HepG2 (cell line): ENCODE measurements around the gene DHX30.

ENCODE experiments used
- CTCF ChIP-seq: sonication (generic); formaldehyde crosslinking; IDR thresholded peaks from 2 replicates; pipeline ENCODE4 v1.5.0; 2020; ENCODE audit warnings: mild to moderate bottlenecking, missing genetic modification reagents, moderate library complexity
- DMTF1 ChIP-seq: sonication (generic); formaldehyde crosslinking; IDR thresholded peaks from 2 replicates; pipeline ENCODE4 v1.4.0; 2020; ENCODE audit warnings: mild to moderate bottlenecking, missing genetic modification reagents
- DNMT1 ChIP-seq: sonication (generic); formaldehyde crosslinking; IDR thresholded peaks from 2 replicates; pipeline ENCODE4 v1.5.1; 2020; ENCODE audit warnings: mild to moderate bottlenecking, missing genetic modification reagents
- GLI4 ChIP-seq: sonication (generic); formaldehyde crosslinking; IDR thresholded peaks from 2 replicates; pipeline ENCODE4 v1.5.1; 2020; ENCODE audit warnings: missing genetic modification reagents, mild to moderate bottlenecking, moderate library complexity, borderline replicate concordance
- KDM5B ChIP-seq: sonication (generic); formaldehyde crosslinking; IDR thresholded peaks from 2 replicates; pipeline ENCODE4 v1.4.0; 2020; ENCODE audit warnings: missing genetic modification reagents, mild to moderate bottlenecking, borderline replicate concordance
- KLF16 ChIP-seq, 2 experiments: sonication (generic) in 1 of 2; formaldehyde crosslinking in 1 of 2; IDR thresholded peaks; 2 replicates each; pipeline versions ENCODE4 v1.6.1 to v1.8.0; 2016 to 2023; ENCODE audit warnings: missing genetic modification reagents in 2 of 2, missing compliant biosample characterization in 1 of 2
- NBN ChIP-seq: fragments of 450-650 bp; conservative IDR thresholded peaks from 2 replicates; pipeline ENCODE4 v1.6.1; 2017
- NR3C1 ChIP-seq: sonication (generic); formaldehyde crosslinking; IDR thresholded peaks from 2 replicates; pipeline ENCODE4 v1.4.0; 2020; ENCODE audit warnings: missing genetic modification reagents
- SRSF1 ChIP-seq: fragments of 200-400 bp; formaldehyde crosslinking; optimal IDR thresholded peaks from 2 replicates; pipeline ENCODE3; 2017; ENCODE audit warnings: mild to moderate bottlenecking, low read depth, low read length, moderate library complexity
- TAF1 ChIP-seq: sonication (generic); formaldehyde crosslinking; IDR thresholded peaks from 2 replicates; pipeline ENCODE4 v1.4.0; 2020; ENCODE audit warnings: missing genetic modification reagents
- ZNF121 ChIP-seq: sonication (generic); formaldehyde crosslinking; IDR thresholded peaks from 2 replicates; pipeline ENCODE4 v1.5.0; 2020; ENCODE audit warnings: mild to moderate bottlenecking, missing genetic modification reagents
- ZNF205 ChIP-seq: IDR thresholded peaks from 2 replicates; pipeline ENCODE4 v1.6.1; 2018; ENCODE audit warnings: missing biosample characterization, missing genetic modification reagents
- ZNF234 ChIP-seq: sonication (generic); formaldehyde crosslinking; conservative IDR thresholded peaks from 2 replicates; pipeline ENCODE4 v1.5.1; 2020; ENCODE audit warnings: mild to moderate bottlenecking, missing genetic modification reagents
- ZNF619 ChIP-seq: sonication (generic); formaldehyde crosslinking; IDR thresholded peaks from 2 replicates; pipeline ENCODE4 v1.4.0; 2020; ENCODE audit warnings: mild to moderate bottlenecking, missing genetic modification reagents

- no peak for TF ChIP-seq SRSF1
- no peak for TF ChIP-seq NBN
- TF ChIP-seq ZNF619 (CRISPR knock-in tag): no peak
- TF ChIP-seq KLF16 (CRISPR knock-in tag; IDR thresholded peaks at IDR 0.05): no peak
- TF ChIP-seq ZNF121 (CRISPR knock-in tag): no peak
- TF ChIP-seq TAF1 (CRISPR knock-in tag): no peak
- no peak for TF ChIP-seq DMTF1
- TF ChIP-seq GLI4: no peak
- TF ChIP-seq ZNF205: no peak
- no peak for TF ChIP-seq CTCF (CRISPR knock-in tag)
- no peak for TF ChIP-seq DNMT1 (CRISPR knock-in tag)
- no peak for TF ChIP-seq NR3C1
- TF ChIP-seq KDM5B: no peak
- TF ChIP-seq ZNF234: no peak
These were observed 70.0 kb downstream of the DHX30 start for GRCh38 chr3:47872916-47873315.
